GM19328 (cell line): Measurements from ENCODE around the gene PSPN.
A peak's percentile ranks its signal among the peaks of the same experiment; 100 is the strongest.
"Not testable (repeated sequence)": the region's sequence is repeated elsewhere in the genome, so short reads cannot be mapped to it uniquely, and the experiment has no call there.

Experiments
- ATAC-seq: cut with Tn5 transposase; IDR thresholded peaks from one replicate; pipeline ENCODE4 v1.9.1; 2021; ENCODE audit warnings: mild to moderate bottlenecking, moderate library complexity; ENCODE audit not compliant: unreplicated experiment

PSPN gene

DNA sequence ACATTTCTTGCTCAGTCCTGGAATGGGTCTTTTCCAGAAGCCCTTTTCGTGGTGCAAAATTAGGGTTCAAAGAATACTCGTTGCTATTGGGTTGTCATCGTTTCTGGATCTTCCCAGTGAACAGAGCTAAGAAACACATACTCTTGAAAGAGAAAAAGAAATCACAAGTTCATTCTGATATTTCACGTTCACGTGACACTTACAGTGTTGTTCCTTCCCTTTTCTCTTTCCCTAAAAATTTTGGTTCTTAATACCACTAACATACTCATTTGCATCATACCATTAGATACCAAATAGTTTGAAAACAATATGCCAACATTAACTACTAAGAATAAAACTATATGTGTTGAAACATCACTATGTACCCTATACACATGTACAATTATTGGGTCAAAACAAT lies 30.7 kb upstream of the PSPN start:
- ATAC-seq = no peak

- no peak for ATAC-seq
Measured at GRCh38 chr19:6402837-6403608, 27.3 kb upstream of the PSPN start.

DNA sequence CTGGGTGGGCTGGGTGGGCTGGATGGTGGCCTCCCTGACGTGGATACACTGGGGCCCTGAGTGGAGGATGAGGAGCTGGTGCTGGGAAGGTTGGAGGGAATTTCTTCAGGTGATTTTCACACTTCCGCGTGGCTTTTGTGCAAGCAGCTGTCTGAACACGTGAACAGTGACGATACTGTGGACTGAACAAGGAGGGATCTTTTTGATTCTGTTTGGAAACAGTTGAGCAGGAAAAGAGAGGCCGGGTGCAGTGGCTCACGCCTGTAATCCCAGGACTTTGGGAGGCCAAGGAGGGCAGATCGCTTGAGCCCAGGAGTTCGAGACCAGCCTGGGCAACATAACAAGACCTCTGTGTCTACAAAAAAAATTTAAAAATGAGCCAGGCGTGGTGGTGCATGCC lies 26.3 kb upstream of the PSPN start:
- ATAC-seq = no peak

DNA sequence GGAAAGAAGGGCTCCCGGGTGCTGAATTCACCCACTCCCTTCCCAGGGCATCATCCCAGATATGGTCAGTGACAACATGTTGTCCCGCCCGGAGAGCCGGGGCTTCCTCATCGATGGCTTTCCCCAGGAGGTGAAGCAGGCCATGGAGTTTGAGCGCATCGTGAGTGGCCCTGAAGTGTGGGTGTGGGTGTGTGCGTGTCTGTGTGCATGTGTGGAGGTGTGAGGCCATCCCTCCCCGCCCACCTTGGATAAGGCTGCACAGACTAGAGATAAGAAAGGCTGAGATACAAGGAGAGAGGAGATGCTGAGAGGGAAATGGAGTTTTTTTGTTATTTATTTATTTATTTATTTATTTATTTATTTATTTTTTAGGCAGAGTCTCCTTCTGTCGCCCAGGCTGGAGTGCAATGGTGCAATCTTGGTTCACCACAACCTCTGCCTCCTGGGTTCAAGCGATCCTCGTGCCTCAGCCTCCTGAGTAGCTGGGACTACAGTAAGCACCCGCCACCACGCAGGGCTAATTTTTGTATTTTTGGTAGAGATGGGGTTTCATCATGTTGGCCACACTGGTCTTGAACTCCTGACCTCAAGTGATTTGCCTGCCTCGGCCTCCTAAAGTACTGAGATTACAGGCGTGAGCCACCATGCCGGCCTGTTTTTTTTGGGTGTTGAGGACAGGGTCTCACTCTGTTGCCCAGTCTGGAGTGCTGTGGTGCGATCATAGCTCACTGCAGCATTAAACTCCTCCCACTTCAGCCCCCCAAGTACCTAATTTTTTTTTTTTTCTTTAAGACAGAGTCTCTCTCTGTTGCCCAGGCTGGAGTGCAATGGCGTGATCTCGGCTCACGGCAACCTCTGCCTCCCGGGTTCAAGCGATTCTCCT lies 24.6 kb upstream of the PSPN start:
- ATAC-seq = not testable (repeated sequence)

GRCh38 chr19:6396305-6396704 lies 20.6 kb upstream of the PSPN start:
- ATAC-seq = no peak

DNA sequence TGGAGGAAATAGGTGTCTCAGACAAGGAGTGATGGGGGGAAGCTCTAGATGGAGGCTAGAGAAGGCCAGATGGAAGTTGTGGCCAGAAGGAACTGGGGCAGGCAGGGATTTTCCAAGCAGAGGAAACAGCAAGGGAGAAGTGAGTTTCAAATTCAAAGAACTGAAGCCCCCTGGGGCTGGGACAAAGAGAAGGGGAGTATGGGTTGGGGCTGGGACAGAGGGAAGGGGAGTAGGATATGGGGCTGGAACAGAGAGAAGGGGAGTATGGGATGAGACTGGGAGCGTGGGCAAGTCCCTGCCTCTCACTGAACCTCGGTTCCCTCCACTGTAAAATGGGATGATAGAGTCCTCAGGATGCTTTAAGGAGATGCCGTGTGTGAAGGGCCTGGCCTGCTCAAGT lies 19.1 kb upstream of the PSPN start:
- ATAC-seq = no peak

- ATAC-seq = no peak
Measured at GRCh38 chr19:6393983-6394412, 18.3 kb upstream of the PSPN start.

- ATAC-seq = peak; percentile 79
Measured at GRCh38 chr19:6393074-6393982, 17.6 kb upstream of the PSPN start, which contains the start of gene GTF2F1. Gene GTF2F1 (minus strand): TSS chr19:6393164. CDS start chr19:6392995, 169 bp downstream.

- ATAC-seq = no peak
Measured at GRCh38 chr19:6392221-6393073, 16.7 kb upstream of the PSPN start.

DNA sequence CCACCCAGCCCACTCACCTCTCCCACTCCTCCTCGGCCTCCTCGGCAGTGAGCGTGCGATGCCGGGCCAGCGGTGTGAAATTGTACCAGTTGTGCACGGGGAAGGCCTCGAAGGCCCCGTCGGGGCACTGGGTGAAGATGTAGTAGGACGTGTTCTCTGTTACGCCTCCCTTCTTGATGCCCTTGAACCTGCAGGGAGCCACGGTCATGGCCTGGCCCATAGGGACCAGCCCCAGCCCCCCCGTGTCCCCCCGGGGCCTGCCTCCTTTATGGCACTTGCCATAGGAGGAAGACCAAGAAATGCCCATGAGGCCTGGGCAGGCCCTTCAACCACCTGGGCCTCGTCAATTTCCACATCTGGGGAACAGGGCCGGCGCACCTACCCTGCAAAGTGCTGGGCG lies 11.6 kb upstream of the PSPN start:
- ATAC-seq = no peak

- no peak for ATAC-seq
Measured at GRCh38 chr19:6384381-6384780, 8.6 kb upstream of the PSPN start.

- no peak for ATAC-seq
Measured at GRCh38 chr19:6383188-6383587, 7.5 kb upstream of the PSPN start.

DNA sequence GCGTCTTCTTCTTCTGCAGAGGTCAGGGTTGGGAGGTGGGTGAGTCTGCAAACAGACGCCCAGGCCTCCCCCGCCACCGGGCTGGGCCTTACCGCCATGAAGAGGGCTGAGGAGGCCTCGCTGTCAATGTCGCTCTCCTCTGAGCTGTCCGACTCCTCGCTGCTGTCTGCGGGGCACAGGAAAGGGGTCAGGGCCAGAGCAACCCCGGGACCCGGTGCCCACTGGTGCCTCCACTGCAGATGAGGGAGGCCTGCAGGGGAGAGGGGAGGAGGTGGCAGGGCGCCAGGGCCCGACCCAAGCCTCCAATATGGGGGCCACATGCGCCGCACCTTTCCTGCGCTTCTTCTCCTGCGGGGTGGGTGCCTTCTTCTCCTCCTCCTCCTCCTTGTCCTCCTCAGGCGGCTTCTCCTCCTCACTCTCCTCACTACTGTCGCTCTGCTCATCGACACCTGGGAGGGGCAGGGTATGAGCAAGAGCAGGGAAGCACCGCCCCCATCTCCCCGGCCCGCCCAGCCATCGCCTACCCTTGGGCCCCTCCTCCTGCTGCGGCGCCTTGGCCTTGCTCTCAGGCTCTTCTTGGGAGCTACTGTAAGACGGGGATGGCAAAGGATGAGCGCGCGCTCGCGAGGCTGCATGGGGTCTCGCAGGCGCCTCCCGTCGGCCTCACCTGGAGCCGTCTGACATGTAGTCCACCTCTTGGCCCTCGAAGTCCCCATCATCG lies 5.5 kb upstream of the PSPN start:
- ATAC-seq = no peak

DNA sequence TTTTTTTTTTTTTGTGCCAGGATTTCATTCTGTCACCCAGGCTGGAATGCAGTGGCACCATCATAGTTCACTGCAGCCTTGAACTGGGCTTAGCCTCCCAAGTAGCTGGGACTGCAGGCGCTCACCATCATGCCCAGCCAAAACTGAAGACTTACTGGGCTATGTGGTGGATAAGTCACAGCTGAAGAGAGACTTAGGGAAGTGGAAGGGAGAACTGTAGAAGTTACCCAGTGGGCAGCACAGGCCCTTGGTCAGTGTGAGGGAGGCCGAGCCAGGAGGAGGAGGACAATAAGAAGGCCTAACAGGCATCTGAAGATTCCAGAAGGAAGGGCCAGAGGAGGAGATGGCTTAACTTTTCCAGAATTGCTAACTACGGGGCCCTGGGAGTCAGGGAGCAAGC lies 4.0 kb upstream of the PSPN start:
- no peak for ATAC-seq

- ATAC-seq = no peak
Measured at GRCh38 chr19:6378486-6378885, 2.8 kb upstream of the PSPN start.

DNA sequence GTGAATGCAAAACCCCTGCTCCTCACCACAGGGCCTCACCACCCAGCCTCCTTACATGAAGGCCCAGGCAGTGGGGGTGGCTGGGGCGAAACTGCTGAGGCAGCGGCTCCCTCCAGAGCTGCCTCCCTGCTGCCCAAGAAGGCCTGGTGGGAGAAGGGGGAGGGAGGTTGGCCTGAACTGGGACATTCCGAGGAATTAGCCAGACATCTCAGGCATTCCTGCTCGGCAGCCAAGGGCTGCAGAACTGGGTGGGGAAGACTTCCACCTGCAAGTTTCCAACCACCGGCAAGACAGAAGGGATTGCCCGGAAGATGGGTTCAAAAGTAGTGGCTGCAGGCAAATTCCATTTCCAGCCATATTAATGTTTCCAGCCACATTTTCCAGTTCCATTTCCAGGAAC lies 2.3 kb upstream of the PSPN start:
- ATAC-seq = no peak

GRCh38 chr19:6376512-6377190 lies 918 bp upstream of the PSPN start:
- ATAC-seq = no peak

DNA sequence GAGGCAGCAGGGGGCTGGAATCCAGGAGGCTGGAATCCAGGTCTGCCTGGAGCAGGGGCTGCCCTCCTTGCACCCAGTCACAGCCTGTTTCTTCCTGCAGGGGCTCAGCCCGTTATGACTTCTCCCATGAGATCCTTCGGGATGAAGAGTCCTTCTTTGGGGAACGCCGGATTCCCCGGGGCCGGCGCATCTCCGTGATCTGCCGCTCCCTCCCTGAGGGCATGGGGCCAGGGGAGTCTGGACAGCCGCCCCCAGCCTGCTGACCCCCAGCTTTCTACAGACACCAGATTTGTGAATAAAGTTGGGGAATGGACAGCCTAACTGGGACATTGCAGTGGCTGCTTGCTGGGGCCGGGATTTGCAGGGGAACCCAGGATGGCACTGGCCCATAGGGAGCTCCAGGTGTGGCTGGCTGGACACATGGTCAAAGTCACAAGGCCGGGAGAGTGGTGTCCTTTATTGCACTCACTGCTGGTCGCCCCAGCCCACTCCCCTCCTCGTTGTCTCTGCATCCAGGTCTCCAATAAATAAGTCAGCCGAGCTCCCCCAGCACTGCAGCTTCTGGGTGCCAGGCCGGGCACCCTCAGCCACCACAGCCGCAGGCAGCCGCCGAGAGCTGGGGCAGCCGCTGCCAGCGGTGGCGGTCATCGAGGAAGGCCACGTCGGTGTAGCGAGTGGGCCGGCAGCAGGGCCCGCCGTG lies 872 bp downstream of the PSPN start:
- ATAC-seq = no peak
